Astrocyte of the spinal cord (primary cell): ENCODE measurements around the gene BRSK1.

ENCODE experiments used
- DNase-seq: peaks from one replicate; pipeline ENCODE4 v3.0.0; 2011; ENCODE audit warnings: low read depth, low spot score
- H3K4me3 ChIP-seq: 2 replicates; pipeline ENCODE4 v1.5.1; 2011; ENCODE audit warnings: low read depth, mild to moderate bottlenecking, low read length, moderate library complexity
- in situ Hi-C: cut with HindIII; loops from 2 replicates; pipeline ENCODE4 v1.10.0; 2017; ENCODE audit warnings: low sequenced_read_pairs
- TF ChIP-seq, protein P1 (sequence below): IDR thresholded peaks from 2 replicates; pipeline ENCODE4 v1.5.1; 2012; ENCODE audit warnings: low read depth, mild to moderate bottlenecking, low read length, inconsistent platforms

Gene BRSK1

DNA sequence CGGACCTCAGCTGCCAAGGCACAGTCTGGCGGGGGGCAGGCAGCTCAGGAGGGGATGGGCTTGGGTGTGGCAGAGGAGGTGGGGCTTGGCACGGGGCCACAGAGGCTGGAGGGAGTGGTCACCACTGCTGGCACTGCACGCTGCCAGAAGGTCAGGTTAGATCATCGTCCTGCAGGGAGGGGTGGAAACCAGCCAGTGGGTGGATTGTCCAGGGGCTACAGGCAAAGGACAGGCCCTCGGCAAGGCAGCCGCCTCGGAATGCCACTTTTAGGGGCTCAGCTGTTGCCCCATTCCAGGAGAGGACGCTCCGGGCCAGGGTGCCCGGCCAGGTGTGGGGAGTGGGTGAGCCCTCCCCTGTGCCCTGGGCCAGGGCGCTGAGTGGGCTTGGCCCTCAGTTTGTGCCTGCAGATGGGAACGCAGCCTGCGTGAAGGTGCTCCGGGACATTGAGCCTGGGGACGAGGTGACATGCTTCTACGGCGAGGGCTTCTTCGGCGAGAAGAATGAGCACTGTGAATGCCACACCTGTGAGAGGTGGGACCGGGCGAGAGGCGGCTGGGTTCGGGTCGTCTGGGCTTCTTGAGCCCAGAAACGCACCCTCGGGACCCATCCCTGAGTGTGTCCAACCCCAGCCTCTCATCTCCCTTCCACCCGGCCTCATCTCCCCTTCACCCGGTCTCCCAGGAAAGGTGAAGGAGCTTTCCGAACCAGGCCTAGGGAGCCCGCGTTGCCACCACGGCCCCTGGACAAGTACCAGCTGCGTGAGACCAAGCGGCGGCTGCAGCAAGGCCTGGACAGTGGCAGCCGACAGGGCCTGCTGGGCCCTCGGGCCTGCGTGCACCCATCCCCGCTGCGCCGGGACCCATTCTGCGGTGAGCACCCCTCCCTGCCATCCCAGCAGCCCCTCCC, 62.3 kb downstream of the BRSK1 start:
- no peak overlapping the region for H3K4me3 ChIP-seq
- TF ChIP-seq, protein P1, sequence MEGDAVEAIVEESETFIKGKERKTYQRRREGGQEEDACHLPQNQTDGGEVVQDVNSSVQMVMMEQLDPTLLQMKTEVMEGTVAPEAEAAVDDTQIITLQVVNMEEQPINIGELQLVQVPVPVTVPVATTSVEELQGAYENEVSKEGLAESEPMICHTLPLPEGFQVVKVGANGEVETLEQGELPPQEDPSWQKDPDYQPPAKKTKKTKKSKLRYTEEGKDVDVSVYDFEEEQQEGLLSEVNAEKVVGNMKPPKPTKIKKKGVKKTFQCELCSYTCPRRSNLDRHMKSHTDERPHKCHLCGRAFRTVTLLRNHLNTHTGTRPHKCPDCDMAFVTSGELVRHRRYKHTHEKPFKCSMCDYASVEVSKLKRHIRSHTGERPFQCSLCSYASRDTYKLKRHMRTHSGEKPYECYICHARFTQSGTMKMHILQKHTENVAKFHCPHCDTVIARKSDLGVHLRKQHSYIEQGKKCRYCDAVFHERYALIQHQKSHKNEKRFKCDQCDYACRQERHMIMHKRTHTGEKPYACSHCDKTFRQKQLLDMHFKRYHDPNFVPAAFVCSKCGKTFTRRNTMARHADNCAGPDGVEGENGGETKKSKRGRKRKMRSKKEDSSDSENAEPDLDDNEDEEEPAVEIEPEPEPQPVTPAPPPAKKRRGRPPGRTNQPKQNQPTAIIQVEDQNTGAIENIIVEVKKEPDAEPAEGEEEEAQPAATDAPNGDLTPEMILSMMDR: no peak
- in situ Hi-C loops: no loop called here
- peak; percentile 14 for DNase-seq

DNA sequence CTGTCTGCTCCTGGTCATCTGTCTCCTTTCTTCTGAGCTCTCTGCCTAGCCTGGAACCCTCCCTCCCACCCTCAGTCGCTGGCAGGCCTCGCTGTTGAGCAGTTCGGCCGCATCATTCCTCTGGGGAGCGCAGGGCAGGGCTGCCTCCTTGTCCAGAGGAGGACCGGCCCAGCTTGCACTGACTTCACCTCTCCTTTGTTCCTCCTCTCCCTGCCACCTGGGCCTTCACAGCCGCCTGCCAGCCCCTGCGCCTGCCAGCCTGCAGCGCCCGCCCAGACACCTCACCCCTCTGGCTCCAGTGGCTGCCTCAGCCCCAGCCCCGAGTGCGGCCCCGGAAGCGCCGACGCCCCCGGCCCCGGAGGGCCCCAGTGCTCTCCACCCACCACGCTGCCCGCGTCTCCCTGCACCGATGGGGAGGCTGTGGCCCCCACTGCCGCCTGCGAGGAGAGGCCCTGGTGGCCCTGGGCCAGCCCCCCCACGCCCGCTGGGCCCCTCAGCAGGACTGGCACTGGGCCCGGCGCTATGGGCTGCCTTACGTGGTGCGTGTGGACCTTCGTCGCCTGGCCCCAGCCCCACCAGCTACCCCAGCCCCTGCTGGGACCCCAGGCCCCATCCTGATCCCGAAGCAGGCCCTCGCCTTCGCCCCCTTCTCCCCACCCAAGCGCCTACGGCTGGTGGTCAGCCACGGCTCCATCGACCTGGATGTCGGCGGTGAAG, 63.1 kb downstream of the BRSK1 start:
- H3K4me3 ChIP-seq: no peak overlapping the region
- DNase-seq: no peak
- in situ Hi-C loops: no loop called here
- TF ChIP-seq, protein P1: no peak

- no peak for DNase-seq
- H3K4me3 ChIP-seq: no peak overlapping the region
- TF ChIP-seq, protein P1: no peak
- in situ Hi-C loops: no loop called here
Observed at GRCh38 chr19:55347442-55348009, 63.7 kb downstream of the BRSK1 start.

DNA sequence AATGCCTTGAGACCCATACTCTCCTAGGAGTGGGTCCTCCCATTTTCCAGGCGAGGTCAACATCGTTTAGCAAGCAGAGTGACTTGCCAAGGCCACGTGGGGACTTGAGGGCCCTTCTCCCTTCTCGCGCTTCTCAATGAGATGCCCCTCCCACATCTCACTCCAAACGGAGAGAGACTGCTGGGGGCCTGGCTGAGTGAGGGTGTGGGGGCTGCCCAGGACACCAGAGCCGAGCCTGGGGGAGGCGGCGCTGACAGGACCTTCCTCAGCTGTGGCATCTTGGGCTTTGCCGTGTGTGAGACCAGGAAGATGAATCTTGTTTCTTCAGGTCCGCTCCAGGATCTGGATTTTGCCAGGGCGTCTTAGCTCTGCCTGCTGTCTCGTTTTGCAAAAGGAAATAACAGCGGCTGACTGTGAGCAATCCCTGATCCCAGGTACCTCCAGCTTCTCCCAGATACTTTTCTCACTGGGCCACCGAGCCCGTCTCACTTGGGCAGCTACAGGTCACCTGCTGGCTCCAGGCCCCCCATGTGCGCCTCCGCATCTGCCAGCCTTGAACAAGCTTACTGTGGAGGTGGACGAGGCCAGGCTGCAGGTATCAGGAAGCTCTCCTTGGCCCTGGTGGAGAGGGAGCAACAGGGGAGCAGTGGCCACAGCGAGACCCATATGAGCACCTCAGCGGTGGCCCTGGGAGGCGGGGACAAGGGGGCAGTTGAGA, 64.7 kb downstream of the BRSK1 start:
- TF ChIP-seq, protein P1: no peak
- no peak for DNase-seq
- in situ Hi-C loops: no loop called here
- H3K4me3 ChIP-seq: no peak overlapping the region

DNA sequence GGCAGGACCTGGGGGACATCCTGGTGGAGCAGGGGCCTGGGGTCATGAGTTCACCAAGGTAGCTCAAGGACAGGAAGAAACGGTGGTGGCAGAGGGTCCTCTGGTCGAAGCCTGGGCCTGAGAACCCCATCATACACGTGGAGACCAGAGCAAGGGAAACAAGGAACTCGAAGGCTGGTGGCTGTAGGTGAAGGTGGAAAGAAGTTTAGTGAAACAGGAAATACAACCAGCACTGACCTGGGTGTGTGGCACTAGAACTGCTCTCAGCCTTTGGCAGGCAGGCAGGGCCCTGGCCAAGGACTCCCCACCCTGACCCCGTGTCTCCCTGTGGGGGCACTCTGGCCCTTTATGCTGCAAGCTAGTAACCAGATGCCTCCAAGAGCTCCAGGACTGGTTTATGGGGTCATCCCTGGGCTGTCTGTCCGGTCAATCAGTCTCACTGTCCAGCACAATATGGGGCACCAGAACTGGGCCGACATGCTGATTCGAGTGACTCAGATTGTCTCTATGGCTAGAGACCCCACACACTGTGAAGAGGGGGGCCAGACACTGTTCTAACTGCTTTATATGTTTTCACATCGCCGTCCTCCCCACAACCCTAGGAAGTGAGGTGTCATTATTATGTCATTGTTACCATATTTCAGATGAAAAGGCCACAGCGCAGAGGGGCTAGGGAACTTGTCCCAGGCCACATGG, 67.0 kb downstream of the BRSK1 start:
- DNase-seq: no peak
- in situ Hi-C loops: no loop called here
- TF ChIP-seq, protein P1: no peak
- no peak overlapping the region for H3K4me3 ChIP-seq
